ENCODE results near the gene C1orf74.

The C1orf74 gene

DNA sequence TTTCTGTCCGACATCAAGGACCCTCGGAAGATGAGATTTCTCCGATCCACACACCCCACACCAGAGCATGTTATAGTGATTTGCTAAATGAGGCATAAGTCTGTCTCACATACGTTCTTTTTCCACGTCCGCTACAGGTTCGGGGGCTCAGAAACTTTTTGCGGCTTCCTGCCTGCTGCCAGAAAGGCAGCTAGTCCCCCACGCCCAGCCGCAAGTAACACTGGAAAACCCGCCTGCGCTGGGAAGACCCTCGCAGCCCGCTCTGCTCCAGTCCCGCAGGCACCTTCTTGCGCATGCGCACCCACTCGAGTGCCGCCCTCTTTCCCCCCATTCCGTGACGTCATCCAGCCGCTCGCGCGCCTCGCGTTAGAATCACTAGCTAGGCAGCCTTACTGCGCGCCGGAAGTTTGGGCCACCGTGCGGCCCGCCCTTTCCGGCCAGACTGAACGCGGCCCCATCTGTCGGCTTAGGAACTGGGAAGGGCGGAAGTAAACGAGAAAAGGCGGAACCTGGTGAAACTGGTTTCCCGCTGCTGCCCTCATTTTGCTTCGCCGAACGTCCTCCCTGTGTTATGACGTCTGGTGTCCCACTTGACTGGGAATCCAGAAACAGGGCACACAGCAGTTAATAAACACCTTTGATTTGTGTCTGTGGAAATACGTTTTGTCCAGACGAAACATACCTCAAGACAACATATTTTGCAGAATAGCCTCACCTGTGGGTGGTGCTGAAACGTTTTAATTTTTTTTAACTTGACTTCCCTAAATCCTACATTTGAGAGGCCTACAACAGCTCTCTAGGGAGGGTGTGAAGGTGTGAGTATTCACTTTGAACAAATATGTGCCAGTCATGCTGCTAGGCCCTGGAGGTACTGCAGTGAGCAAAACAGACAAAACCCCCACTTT lies at the start of gene C1orf74:
C1orf74 (minus strand) TSS at position 295 of the 905 bp plus-strand sequence. CDS start 925 bp downstream, outside the sequence.
- in situ Hi-C loops (cut with MboI; ENCODE audit: low sequenced_read_pairs): no loop called here

DNA sequence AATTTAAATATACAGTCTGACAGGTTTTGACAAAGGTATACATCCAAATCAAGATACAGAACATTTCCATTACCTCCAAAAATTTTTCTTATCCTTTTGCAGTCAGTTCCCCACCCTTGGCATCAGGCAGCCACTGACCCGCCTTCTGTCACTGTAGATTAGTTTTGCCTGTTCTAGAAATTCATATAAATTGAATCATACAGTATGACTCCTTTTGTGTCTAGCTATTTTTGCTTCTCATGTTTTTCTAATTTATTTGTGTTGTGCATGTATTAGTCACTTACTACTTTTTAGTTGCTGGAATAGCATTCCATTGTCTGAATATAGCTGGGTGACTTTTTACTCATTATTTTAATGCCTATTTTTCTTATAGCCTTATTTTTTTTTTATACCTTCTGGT lies 47.3 kb upstream of the C1orf74 start:
- in situ Hi-C loops (cut with MboI; ENCODE audit: low sequenced_read_pairs): no loop called here

DNA sequence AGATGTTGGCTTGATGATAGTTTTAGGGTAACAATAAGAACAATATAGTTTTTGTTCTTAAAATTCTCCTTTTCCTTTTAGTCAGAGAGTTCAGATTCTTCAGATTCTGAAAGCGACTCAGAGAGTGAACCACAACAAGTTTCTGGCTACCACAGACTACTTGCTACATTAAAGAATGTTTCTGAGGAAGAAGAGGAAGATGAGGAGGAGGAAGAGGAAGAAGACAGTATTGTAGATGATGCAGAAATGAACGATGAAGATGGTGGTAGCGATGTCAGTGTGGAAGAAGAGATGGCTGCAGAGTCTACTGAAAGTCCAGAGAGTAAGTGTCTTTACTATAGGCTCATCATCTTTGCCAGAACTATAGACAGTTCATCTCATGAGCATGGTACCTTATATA lies 46.4 kb upstream of the C1orf74 start:
- in situ Hi-C loops (cut with MboI; ENCODE audit: low sequenced_read_pairs): no loop called here

DNA sequence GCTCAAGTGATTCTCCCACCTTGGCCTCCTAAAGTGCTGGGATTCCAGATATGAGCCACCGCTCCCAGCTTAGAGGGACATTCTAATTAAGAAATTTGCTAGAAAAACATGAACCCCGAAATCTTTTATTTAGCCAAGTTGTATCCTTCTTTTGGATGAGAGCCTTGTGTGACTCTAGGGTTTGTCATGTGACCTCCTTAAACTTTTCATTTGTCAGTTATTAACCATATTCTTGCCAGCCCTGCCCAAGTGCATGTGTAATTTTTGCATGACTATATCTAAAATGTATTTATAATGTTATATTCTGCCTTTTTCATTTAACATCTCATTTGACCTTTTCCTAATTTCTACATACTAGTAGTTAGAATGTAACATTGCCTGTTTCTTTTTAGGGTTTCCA lies 45.4 kb upstream of the C1orf74 start:
- in situ Hi-C loops (cut with MboI; ENCODE audit: low sequenced_read_pairs): no loop called here

DNA sequence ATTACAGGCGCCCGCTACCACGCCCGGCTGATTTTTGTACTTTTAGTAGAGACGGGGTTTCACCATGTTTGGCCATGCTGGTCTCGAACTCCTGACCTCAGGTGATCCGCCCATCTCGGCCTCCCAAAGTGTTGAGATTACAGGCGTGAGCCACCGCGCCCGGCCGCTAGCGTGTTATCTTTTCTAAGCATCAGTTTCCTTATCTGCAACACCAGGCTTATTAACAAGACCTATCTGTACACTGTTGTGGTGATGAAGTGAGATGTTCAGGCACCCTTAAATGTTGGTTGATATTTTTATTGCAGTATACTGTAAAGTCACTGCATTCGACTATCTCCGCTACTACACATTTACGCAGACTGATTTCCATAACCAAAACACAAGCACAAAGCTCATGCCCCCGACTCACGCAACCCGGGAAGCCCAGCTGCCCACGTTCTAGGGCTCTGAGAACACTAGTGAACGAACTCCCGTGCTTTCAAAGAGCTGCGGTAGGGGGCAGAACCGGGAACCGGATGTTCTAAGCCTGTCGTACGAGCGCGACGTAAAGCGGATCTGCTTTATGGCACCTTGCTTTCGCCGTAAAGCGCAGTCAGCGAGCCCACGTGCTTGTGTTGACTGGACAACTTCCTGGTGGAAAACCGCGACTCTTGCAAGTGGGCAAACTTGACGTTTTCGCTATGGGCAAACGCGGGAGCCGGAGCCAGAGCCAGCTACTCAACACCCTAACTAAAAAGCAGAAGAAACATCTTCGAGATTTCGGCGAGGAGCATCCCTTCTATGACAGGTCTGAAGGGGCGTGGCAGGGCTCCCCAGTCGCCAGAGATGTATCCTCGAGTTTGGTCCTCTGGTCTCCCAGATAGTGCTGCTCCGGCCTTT lies 43.3 kb upstream of the C1orf74 start, which contains the start of gene UTP25:
UTP25 (plus strand) TSS at position 589 of the 879 bp plus-strand sequence; CDS start at position 681, 92 bp downstream.
- in situ Hi-C loops (cut with MboI; ENCODE audit: low sequenced_read_pairs): no loop called here

DNA sequence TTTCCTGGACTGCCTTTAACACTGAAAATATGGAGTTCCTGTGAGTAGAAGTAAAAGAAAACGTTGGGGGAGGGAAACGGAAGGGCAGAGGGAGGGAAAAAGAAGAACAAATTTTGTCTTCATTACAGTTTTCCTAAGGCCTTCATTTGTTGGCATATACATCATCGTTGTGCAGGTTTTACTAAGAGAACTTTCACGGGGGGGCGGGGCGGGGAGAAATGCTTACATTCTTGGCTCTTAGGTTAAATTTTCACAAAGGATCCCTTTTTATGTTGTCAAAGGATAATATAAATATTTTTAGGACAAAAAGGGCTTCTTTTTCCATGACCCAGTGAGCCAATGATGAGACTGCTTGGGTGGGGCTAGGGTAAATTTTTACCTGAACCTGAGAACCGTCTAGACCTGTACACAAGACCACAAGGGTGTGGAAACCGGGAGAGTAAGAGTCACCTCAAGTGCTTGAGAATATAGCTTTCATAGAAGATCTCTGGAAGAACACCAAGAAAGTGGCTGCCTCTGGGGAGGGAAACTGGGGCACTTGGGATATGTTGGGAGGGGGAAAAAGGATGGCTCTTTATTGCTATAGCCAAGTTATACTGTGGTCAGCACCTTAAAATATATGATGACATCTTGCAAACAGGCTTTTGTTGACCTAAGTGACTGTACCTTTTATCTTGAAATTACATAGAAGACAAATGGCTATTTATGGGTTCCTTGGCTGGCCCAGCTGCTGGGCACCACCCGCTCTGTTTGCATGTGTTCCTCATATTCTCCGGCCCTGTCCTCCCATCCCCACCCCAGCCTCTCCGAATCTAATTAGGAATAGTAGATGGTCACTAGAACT lies 41.5 kb upstream of the C1orf74 start:
- in situ Hi-C loops (cut with MboI; ENCODE audit: low sequenced_read_pairs): no loop called here

DNA sequence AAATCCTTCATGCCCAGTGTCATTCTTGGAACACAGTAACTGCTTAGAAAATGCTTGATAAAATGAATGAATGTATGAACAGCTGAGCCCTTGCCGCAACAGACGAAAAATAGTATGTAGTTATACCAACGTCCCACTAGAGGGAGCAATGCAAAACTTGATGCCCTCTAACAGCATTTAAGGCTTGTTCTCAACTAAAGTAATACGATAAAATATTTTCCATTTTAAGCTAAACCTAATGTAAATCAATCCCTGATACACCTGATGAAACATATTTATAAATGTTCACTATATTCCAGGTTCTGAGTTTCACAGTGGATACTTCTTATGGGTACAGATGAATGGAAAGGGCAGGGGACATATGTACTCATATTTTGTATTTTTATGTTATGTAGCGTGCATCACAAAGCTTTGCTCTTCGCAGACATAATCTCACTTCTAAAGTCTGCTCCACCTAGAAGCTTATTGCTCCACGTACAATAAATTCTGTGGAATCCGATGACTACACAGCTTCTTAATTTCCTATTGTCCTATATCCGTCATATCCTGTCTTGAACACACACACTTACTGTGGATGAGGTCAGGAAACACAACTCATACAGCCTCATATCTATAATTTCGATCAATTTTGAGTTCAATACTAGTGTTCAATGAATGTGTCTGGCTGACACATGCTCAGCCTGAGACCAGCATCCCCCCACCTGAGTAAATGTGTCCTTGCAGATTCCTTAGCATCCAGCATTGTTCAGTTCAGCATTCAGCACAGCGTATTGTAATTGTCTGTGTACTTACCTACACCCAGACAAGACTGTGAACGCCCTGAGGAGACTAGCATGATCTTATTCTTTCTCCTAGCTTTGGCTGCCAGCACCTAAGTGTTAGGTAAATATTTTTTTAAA lies 39.0 kb upstream of the C1orf74 start:
- in situ Hi-C loops (cut with MboI; ENCODE audit: low sequenced_read_pairs): no loop called here

DNA sequence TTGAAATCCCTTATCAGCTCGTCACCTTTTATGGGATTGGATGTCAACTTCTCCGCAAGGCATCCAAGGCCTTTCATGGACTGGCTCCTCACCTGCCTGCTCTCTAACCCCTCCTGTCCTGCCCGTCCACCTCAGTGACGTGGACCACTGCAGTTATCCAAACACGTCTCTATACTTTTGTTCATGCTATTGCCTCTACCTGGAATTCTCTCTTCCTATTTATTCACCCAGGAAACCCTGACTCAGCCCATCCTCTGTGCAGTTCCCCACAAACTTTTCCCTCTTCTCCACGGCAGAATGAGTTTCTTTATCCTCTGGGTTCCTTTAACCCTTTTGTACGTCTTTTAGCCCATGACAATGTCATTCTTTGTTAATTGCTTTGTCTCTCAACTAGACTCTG lies 38.3 kb upstream of the C1orf74 start:
- in situ Hi-C loops (cut with MboI; ENCODE audit: low sequenced_read_pairs): no loop called here

DNA sequence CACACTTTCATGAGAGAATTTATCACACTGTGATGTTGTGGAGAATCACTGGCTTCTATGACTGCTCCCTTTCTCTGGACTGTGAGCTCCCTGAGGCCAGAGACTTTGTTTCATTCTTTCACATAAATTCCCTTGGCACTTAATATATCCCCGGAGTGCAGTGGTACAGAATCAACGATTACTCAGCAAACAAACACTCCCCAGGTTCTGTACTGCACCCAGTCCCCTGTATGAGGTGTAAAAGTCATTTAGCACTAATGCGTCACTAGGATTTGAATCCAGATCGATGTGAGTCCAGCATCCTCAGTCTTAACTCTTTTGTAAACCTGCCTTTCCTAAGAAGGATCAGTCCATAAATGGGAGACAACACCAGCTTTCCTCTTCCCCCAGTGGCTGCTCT lies 36.6 kb upstream of the C1orf74 start:
- in situ Hi-C loops (cut with MboI; ENCODE audit: low sequenced_read_pairs): no loop called here

DNA sequence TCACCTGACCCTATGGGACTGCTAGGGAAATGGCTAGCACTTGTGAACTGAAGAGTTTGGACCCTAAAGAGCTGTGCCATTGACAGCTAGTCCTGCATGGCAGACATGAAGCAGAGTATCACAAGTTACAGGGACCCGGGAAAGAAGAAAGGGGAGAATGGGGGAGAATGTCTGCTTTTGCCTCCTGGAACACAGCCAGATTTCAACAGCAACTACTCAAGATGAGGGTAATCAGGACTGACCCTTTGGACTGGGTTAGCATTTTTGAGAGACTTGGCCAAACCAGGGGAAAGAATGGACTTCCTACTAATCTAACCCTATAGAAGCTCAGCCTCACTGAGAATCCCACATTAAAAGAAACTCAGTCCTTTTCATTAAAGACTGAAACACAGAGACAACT lies 34.7 kb upstream of the C1orf74 start:
- in situ Hi-C loops (cut with MboI; ENCODE audit: low sequenced_read_pairs): no loop called here

DNA sequence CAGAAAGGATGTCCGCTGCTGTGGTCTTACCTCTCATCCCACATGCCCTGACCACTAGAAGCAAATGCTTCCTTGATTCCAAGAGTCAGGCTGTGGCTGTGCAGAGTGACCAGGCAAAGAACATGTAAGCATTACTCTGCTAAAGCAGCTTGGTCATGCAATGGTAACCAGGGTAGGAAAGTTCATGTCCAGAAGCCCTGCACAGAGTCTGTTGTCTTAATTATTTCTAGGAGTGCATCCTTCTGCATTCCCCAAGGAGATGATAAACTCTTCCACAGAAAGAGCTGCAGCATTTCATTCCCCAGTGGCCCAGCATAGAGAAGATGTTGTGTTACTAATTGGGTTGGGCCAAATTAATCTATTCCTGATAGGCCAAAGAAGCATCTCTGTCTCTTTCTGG lies 33.3 kb upstream of the C1orf74 start:
- in situ Hi-C loops (cut with MboI; ENCODE audit: low sequenced_read_pairs): no loop called here

DNA sequence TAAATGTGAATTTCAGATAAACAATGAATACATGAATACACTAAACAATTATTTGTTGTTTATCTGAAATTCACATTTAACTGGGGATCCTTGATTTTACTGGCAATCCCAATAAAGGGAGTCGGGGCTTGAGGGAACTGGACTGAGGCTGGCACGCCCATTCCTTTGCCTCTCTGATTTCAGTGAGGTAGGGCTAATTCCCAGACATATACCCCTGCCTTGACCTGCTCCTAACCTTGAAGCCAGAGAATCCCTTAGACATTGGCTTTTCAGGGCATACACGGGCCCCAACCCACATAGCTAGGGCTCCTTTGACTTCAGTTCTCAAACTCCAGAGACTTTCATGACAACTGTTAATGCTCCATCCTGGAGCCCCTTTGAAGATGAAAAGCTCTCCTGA lies 32.6 kb upstream of the C1orf74 start:
- in situ Hi-C loops (cut with MboI; ENCODE audit: low sequenced_read_pairs): no loop called here

DNA sequence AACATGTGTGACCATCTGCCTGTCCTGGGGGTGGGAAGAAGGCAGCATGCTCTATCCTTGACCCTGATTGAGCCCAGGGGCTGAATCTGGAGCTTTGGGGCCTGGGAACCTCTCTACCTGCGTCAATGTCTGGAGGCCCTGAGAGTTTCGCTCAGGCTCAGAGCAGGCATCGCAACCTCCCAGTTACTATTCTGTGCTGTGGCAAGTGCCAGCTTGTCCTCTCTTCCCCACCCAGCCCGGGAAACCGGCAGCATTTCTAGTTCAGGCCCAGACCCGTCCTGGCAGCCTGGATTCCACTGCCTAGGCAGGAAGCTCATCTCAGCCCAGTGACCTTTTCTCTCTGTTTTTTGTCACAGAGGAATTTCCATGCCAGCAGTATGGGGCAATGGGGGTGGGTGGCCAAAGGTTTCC lies 31.6 kb upstream of the C1orf74 start:
- in situ Hi-C loops (cut with MboI; ENCODE audit: low sequenced_read_pairs): no loop called here

DNA sequence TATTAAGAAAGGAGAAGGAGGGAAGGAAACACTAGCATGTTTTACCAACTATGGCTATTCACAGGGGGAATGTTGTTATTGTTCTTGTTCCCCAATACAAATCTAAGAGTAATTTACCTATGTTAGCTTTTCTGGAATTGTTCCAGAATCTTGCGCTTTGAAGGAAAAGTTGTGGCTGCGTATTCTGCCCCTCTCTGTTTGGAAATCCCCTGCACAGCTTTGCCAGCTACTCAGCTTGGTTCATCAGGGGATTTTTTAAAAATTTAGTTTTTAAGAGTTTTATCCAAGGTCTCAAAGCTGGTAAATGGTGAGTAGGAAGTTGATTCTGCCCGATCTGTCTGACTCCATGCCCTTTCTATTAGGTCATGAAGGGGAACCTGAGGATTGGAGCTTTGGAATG lies 31.1 kb upstream of the C1orf74 start:
- in situ Hi-C loops (cut with MboI; ENCODE audit: low sequenced_read_pairs): no loop called here

DNA sequence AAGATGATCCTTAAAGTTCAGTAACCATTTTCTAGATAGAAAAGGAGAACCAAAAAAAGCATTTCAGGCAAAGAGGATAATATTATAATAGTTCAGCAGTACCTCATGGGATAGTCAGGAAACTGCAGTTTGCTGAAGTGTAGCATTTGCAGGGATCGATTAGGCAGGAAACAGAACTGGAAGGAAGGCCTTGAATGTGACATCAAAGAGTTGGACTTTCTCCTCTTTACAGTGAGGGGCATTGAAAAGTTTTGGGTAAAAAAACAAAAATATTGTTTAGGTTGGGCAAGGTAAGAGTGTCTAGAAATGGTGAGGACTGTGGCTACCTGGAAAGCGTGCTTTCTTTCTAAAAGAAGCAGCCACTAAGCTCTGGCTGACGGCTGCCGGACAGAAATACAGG lies 29.5 kb upstream of the C1orf74 start:
- in situ Hi-C loops (cut with MboI; ENCODE audit: low sequenced_read_pairs): no loop called here

DNA sequence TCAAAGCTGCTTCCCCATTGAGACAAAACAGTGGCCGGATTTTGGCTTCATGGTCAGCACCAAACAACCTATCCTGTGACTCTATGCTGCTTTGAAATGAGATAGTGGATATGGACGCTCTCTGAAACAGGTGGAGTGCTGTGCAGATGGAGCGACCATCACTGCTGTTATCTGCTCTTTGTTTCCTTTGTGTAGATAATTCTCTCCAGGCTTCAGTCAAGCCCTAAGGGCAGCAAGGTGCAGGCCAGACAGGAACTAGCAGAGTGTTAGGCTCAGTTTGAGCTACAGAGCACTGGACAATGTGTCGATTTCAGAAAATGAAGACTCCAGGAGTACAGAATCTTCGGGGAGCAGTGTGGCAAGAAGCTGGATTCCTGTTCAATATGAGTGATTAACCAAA lies 26.4 kb upstream of the C1orf74 start:
- in situ Hi-C loops (cut with MboI; ENCODE audit: low sequenced_read_pairs): no loop called here

DNA sequence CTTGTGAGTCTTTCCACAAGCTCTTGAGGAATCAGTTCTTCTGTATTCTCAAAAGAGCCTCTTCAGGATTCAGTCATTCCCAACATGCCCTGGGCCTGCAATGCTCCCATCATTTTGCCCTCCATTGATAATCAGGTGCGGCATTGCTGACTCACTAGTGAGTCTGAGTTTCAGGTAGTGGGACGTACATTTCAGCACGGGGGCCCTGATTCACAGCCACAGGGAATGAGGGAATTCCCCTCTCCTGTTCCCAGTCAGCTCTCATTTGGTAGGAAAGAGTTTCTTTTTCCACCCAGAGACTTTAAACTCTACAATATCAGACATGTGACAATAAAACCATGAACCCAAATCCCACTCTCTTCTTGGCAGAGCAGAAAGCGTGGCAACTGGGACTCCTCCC lies 25.3 kb upstream of the C1orf74 start:
- in situ Hi-C loops (cut with MboI; ENCODE audit: low sequenced_read_pairs): no loop called here

DNA sequence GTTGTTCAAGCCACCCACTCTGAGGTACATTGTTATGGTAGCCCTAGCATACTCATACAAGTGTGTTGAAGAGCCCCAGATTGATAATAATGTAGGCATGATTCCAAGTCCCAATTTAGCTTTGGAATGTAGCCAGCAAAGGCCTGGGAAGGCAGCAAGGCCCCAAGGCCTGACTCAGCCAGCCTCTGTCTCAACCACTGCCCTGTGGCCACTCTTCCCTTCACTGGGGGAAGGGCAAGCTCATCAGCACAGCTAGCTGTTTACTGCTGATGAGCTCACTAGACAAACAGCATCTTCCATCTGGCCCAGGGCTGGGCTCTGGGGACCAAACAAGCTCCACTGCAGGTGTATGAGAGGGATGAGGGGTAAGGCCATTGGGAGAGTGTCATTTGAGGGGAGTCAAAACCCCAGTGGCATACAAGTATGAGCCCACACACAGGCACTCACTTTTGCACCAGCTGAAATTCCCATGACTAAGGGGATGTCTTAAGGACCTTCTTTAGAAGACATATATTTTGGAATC lies 23.8 kb upstream of the C1orf74 start:
- in situ Hi-C loops (cut with MboI; ENCODE audit: low sequenced_read_pairs): no loop called here

DNA sequence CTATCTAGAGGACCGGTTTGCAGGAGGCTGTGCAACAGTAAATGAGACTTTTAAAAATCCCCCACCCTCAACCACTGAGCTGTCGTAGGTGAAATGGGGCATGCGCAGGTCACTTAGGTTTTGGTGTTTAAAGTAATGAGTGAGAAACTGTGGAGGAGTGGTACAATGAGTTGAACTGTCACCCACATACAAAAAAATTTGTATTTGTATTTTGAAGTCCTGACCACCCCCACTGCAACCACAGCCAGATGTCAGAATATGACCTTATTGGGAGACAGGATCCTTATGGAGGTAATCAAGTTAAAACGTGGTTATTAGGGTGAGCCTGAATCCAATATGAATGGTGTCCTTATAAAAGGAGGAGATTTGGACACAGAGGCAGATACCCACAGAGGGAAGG lies 23.1 kb upstream of the C1orf74 start:
- in situ Hi-C loops (cut with MboI; ENCODE audit: low sequenced_read_pairs): no loop called here

Data from HL-60/S4 treated with phorbol 12-myristate 13-acetate at 8.2 ng/mL for 4 days and 3 days (cell line).